Measurements from ENCODE around the gene TSPAN12. TPM values are rescaled to one million over a fixed set of nuclear protein-coding genes. Genes with fewer than 3 reads are reported as not detected.
A peak's percentile ranks its signal among the peaks of the same experiment; 100 is the strongest.

The TSPAN12 gene
- polyA plus RNA-seq, 4 donors: 181 to 199 (median 193) TPM

GRCh38 chr7:120770206-120770605, 87.7 kb downstream of the TSPAN12 start:
- DNase-seq (ENCODE audit: low read depth in 4 of 4, low spot score in 3 of 4): no peak

DNA sequence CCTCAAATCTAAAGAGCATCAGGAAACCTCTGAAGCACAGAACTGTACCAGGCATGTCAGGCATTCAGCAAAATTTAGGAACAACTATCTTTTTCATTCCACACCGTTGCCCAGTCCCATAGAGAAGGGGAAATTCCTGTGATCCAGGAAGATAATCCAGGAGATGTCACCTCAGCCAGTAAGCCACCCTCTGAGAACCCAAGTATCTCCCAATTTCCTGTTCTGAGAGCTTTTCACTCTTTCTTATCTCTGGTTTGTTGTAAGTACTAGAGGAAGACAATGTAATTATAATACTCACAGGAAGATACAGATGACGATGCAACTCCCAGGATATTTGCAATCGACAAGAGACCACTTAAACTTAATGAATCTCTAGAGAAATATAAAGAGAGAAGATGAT, 97.1 kb downstream of the TSPAN12 start:
- DNase-seq (ENCODE audit: low read depth in 4 of 4, low spot score in 3 of 4): no peak

GRCh38 chr7:120760050-120760449, 97.9 kb downstream of the TSPAN12 start:
- DNase-seq (ENCODE audit: low read depth in 4 of 4, low spot score in 3 of 4): no peak

DNA sequence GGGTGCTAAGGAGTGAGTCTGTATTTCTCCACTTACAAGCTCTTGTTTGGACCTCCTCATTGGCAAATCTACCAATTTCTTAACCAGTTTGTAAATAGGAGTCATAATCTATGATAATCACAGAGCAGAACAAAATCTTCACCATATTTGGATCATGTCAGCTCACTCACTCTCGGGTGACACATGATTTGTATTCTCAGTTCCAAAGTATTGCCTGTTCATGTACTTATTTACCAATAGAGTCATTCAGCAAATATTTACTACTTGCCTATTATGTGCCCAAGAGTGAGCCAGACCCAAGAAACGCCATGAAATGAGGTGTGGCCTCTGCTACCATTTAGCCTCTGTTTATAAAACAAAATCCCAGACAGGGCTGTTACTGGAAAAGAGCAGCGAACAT, 114.8 kb downstream of the TSPAN12 start:
- no peak for DNase-seq (ENCODE audit: low read depth in 4 of 4, low spot score in 3 of 4)

DNA sequence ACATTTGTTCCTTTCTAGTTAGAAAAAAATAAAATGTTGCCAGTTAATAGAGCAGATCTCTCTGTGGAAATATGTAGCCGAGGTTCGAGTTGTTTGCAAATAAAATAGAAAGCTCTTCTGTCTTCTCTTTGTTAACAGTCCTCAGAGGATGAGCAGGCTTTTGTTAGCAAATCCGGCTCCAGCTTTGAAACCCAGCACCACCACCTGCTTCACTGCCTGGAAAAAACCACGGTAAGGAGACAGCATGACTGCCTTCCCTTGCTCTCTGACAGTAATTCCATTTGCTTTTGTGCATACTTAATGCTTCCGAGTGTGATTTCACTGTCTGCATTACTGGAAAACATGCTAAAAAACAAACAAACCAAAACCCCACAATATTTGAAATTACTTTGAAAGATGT, 115.6 kb downstream of the TSPAN12 start:
- no peak for DNase-seq (ENCODE audit: low read depth in 4 of 4, low spot score in 3 of 4)

- DNase-seq (ENCODE audit: low read depth in 4 of 4, low spot score in 3 of 4): no peak
These were observed 116.4 kb downstream of the TSPAN12 start for GRCh38 chr7:120741371-120742042.

DNA sequence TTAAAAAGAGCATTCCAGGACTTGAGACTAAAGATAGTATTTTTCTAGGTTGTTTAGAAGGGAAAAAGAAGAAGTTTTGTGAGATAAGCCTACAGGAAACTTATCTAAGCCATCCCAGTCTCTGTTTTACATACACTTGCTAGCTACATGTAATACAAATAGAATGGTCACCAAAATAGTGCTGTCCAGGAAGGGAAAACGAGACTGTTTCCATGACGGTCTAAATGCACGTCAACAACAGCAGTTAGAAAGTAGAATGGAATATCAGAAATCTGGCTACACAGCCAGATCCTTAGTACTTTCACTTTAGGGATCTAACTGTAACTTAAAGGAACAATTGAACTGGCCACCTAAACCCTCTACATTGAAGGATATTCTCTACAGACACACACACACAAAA, 117.6 kb downstream of the TSPAN12 start:
- peak in 1 of 4 donors; percentile 2 for DNase-seq (ENCODE audit: low read depth in 4 of 4, low spot score in 3 of 4)

GRCh38 chr7:120738816-120739215, 119.1 kb downstream of the TSPAN12 start:
- no peak for DNase-seq (ENCODE audit: low read depth in 4 of 4, low spot score in 3 of 4)

Other genes with a start within 250 kb of the TSPAN12 start
- gene ING3, start 92.6 kb upstream of the TSPAN12 start, polyA plus RNA-seq (ENCODE audit: insufficient read length in 4 of 4): 10 to 100 TPM; 38.6 to 51.2 (median 44.9) TPM
- 10 to 100 TPM; 30.1 to 48.9 (median 43.6) TPM for gene CPED1, start 130.6 kb upstream of the TSPAN12 start, polyA plus RNA-seq (ENCODE audit: insufficient read length in 4 of 4)

Measured in right renal pelvis (tissue), 4 donors.